Epithelial cell of proximal tubule (primary cell): ENCODE measurements around the gene ARL6IP5. TPM values are rescaled to one million over a fixed set of nuclear protein-coding genes. Genes with fewer than 3 reads are reported as not detected.

ENCODE experiments used
- DNase-seq: peaks from one replicate; pipeline ENCODE4 v3.0.0-alpha.2; 2011; ENCODE audit warnings: low read depth
- H3K4me3 ChIP-seq: 2 replicates; pipeline ENCODE4 v1.5.1; 2011; ENCODE audit warnings: low read depth, mild to moderate bottlenecking, low read length
- CTCF ChIP-seq: conservative IDR thresholded peaks from 2 replicates; pipeline ENCODE4 v1.5.1; 2012; ENCODE audit warnings: low read depth, mild to moderate bottlenecking, low read length
- total RNA-seq: library from RNA; depleted of rRNA; stranded (reverse); fragments of >200 nt; gene quantifications from 2 replicates; pipeline ENCODE4 v1.2.3, GENCODE V29; 2015

Gene ARL6IP5
- total RNA-seq, result 80.7 and 114 TPM in 2 replicates

- no peak for TF ChIP-seq CTCF
- peak within 1 kb of the TSS; percentile 94 for H3K4me3 ChIP-seq
- DNase-seq, result peak; percentile 82
These were observed at the start of gene ARL6IP5 for GRCh38 chr3:69084326-69085167. ARL6IP5 (plus strand) TSS chr3:69084937; CDS start chr3:69085048, 111 bp downstream.

- no peak overlapping the region for H3K4me3 ChIP-seq
- TF ChIP-seq CTCF, result no peak
- no peak for DNase-seq
These were observed 40.1 kb upstream of the ARL6IP5 start for GRCh38 chr3:69044608-69045007.

- H3K4me3 ChIP-seq, result no peak overlapping the region
- no peak for DNase-seq
- no peak for TF ChIP-seq CTCF
These were observed 35.7 kb upstream of the ARL6IP5 start for GRCh38 chr3:69048990-69049389.

GRCh38 chr3:69051756-69052471, 32.8 kb upstream of the ARL6IP5 start, which contains the start of gene TMF1:
TMF1 (minus strand) TSS chr3:69052333; CDS start chr3:69052086, 247 bp downstream.
- TF ChIP-seq CTCF, result no peak
- DNase-seq, result peak; percentile 96

GRCh38 chr3:69052472-69052898, 32.3 kb upstream of the ARL6IP5 start:
- peak overlapping the region; percentile 85 for H3K4me3 ChIP-seq
- DNase-seq, result no peak
- TF ChIP-seq CTCF, result no peak

More at GRCh38 chr3:69051756-69052471, 32.8 kb upstream of the ARL6IP5 start, which contains the start of gene TMF1:
- H3K4me3 ChIP-seq, result peak within 1 kb of the TSS; percentile 85

GRCh38 chr3:69058180-69058946, 26.4 kb upstream of the ARL6IP5 start:
- TF ChIP-seq CTCF, result no peak
- no peak overlapping the region for H3K4me3 ChIP-seq
- no peak for DNase-seq
